ENCODE measurements around the gene POLR2L. TPM values are rescaled to one million over a fixed set of nuclear protein-coding genes. Genes with fewer than 3 reads are reported as not detected.

The POLR2L gene
- total and polyA plus RNA-seq, 2 of the 13 experiments (the other 11 are each of a cell fraction or from before 2014, with no cell fraction given) = 104 to 114 TPM

DNA sequence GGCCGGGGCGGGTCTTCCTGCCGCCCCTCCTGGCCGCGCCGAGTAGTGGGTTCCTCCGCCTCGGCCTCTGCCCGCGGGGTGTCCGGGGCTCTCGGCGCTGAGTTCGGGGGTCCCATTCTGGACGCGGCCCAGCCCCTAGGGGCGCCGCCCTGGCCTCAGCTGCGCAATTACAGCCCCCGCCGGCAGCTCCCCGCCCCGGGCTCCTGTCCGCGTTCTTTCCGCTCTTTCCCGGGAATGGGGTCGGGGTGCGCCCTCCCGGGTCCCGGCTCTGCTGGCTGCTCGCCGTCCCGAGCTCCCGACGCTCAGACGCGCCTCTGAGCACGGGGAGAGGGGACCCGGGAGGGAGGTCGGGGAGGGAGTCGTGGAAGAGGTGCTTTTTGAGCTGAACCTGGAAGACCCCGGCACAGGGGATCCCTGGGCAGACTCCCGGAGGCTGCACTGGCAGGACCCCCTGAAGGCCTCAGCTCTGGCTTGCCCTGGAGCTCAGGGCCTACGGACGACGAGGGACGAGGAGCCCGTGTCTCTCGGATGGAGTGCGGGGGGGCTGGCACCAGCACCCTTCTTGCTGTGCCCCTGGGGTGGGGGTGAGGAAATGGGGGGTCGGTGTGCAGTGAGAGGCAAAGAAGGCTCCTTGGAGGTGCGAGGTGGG, 881 bp upstream of the POLR2L start (continued):
- TF ChIP-seq, protein P1, sequence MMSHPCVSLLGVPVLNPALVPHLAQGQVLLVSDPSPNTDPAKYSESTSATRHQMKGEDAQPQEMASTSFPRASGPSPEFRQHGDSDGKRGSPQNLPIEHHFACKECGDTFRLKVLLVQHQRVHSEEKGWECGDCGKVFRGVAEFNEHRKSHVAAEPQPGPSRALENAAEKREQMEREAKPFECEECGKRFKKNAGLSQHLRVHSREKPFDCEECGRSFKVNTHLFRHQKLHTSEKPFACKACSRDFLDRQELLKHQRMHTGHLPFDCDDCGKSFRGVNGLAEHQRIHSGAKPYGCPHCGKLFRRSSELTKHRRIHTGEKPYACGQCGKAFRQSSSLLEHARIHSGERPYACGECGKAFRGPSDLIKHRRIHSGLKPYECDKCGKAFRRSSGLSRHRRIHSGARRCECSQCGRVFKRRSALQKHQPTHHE (CRISPR knock-in tag; IDR thresholded peaks at IDR 0.05; ENCODE audit: borderline replicate concordance) = no peak
- TF ChIP-seq, protein P2, sequence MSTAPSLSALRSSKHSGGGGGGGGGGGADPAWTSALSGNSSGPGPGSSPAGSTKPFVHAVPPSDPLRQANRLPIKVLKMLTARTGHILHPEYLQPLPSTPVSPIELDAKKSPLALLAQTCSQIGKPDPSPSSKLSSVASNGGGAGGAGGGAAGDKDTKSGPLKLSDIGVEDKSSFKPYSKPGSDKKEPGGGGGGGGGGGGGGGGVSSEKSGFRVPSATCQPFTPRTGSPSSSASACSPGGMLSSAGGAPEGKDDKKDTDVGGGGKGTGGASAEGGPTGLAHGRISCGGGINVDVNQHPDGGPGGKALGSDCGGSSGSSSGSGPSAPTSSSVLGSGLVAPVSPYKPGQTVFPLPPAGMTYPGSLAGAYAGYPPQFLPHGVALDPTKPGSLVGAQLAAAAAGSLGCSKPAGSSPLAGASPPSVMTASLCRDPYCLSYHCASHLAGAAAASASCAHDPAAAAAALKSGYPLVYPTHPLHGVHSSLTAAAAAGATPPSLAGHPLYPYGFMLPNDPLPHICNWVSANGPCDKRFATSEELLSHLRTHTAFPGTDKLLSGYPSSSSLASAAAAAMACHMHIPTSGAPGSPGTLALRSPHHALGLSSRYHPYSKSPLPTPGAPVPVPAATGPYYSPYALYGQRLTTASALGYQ (CRISPR knock-in tag; IDR thresholded peaks at IDR 0.05) = no peak
- TF ChIP-seq, protein P3, sequence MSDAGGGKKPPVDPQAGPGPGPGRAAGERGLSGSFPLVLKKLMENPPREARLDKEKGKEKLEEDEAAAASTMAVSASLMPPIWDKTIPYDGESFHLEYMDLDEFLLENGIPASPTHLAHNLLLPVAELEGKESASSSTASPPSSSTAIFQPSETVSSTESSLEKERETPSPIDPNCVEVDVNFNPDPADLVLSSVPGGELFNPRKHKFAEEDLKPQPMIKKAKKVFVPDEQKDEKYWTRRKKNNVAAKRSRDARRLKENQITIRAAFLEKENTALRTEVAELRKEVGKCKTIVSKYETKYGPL (CRISPR knock-in tag; IDR thresholded peaks at IDR 0.05) = no peak
- TF ChIP-seq MED8 (CRISPR knock-in tag; IDR thresholded peaks at IDR 0.05; ENCODE audit: insufficient replicate concordance) (no peak), BRCA1 (CRISPR knock-in tag; IDR thresholded peaks at IDR 0.05) (no peak), ZNF264 (CRISPR knock-in tag; IDR thresholded peaks at IDR 0.05) (0 out of 2 replicates have a peak, but pooled peaks have one; percentile 4), KLF15 (CRISPR knock-in tag; IDR thresholded peaks at IDR 0.05; ENCODE audit: borderline replicate concordance) (no peak), SMAD3 (CRISPR knock-in tag; IDR thresholded peaks at IDR 0.05) (no peak), SMC3 (IDR thresholded peaks at IDR 0.05; ENCODE audit: low read length) (no peak), HCFC1 (IDR thresholded peaks at IDR 0.05; ENCODE audit: low read depth, low read length) (no peak), HDAC1 (CRISPR knock-in tag; IDR thresholded peaks at IDR 0.05) (no peak), KAT7 (CRISPR knock-in tag; IDR thresholded peaks at IDR 0.05; ENCODE audit: borderline replicate concordance) (no peak), MIER2 (CRISPR knock-in tag; IDR thresholded peaks at IDR 0.05) (no peak), PRMT3 (CRISPR knock-in tag; IDR thresholded peaks at IDR 0.05; ENCODE audit: borderline replicate concordance, low read depth) (no peak), ELF4 (CRISPR knock-in tag; IDR thresholded peaks at IDR 0.05; ENCODE audit: borderline replicate concordance) (0 out of 2 replicates have a peak, but pooled peaks have one; percentile 34)
- TF ChIP-seq, protein P4, sequence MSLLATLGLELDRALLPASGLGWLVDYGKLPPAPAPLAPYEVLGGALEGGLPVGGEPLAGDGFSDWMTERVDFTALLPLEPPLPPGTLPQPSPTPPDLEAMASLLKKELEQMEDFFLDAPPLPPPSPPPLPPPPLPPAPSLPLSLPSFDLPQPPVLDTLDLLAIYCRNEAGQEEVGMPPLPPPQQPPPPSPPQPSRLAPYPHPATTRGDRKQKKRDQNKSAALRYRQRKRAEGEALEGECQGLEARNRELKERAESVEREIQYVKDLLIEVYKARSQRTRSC (CRISPR knock-in tag; IDR thresholded peaks at IDR 0.05; ENCODE audit: low read depth) = no peak
- TF ChIP-seq, protein P5, sequence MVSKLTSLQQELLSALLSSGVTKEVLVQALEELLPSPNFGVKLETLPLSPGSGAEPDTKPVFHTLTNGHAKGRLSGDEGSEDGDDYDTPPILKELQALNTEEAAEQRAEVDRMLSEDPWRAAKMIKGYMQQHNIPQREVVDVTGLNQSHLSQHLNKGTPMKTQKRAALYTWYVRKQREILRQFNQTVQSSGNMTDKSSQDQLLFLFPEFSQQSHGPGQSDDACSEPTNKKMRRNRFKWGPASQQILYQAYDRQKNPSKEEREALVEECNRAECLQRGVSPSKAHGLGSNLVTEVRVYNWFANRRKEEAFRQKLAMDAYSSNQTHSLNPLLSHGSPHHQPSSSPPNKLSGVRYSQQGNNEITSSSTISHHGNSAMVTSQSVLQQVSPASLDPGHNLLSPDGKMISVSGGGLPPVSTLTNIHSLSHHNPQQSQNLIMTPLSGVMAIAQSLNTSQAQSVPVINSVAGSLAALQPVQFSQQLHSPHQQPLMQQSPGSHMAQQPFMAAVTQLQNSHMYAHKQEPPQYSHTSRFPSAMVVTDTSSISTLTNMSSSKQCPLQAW (CRISPR knock-in tag; IDR thresholded peaks at IDR 0.05) = no peak
- TF ChIP-seq, protein P6, sequence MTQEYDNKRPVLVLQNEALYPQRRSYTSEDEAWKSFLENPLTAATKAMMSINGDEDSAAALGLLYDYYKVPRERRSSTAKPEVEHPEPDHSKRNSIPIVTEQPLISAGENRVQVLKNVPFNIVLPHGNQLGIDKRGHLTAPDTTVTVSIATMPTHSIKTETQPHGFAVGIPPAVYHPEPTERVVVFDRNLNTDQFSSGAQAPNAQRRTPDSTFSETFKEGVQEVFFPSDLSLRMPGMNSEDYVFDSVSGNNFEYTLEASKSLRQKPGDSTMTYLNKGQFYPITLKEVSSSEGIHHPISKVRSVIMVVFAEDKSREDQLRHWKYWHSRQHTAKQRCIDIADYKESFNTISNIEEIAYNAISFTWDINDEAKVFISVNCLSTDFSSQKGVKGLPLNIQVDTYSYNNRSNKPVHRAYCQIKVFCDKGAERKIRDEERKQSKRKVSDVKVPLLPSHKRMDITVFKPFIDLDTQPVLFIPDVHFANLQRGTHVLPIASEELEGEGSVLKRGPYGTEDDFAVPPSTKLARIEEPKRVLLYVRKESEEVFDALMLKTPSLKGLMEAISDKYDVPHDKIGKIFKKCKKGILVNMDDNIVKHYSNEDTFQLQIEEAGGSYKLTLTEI (CRISPR knock-in tag; conservative IDR thresholded peaks at IDR 0.05) = no peak
- TF ChIP-seq, protein P7, sequence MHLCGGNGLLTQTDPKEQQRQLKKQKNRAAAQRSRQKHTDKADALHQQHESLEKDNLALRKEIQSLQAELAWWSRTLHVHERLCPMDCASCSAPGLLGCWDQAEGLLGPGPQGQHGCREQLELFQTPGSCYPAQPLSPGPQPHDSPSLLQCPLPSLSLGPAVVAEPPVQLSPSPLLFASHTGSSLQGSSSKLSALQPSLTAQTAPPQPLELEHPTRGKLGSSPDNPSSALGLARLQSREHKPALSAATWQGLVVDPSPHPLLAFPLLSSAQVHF (CRISPR knock-in tag; IDR thresholded peaks at IDR 0.05) = no peak
